ENCODE results near the gene DPT. TPM values are rescaled to one million over a fixed set of nuclear protein-coding genes. Genes with fewer than 3 reads are reported as not detected.

The DPT gene
- total RNA-seq, 5 donors from 2014 or later (not counting 1 experiment from before 2014, with no cell fraction given): not detected

DNA sequence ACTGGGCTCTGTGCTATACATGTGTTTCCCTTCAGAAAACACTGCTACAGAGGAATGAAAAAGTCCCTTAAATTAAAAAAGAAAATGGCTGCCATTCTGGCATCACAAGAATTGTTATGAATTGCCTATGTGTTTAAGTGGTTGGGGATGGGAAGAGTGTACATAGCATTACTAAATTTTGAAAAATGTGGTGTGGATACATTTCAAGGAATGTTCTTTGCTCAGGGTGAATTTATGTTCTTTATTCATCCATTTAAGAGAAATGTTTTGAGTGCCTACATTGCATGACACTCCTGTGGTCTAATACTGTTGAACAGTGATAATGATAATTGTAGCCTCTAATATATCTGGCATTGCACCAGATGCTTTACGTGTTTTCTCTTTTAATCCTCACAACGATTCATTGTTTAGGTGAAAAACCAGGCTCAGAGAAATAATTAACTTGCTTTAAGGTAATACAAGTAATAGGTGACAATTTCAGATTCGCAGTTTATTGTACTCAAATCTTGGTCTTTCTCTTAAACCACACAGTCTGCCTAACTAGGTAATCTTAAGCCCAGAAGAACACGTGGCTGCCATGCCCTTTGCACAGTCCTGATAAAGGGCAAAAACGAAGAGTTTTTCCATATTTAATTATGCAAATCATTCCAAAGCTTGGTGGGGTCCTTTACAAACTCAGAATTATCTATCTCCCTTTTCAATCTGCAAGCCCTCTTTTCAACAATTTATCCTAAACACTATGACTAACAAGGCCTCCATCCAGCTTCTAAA is 31.5 kb downstream of the DPT start:
- Histone ChIP-seq H3K9me3 (no peaks in the 10 kb centered on the region), H3K4me1 (ENCODE audit: control insufficient read depth in 1 of 2, extremely low read depth in 1 of 2, insufficient read depth in 2 of 2, low read length in 2 of 2) (no peaks in the 10 kb centered on the region), H3K27ac (ENCODE audit: low read length) (no peak overlapping the region), H3K36me3 (ENCODE audit: control insufficient read depth in 2 of 2, extremely low read depth in 1 of 2, insufficient read depth in 1 of 2, low read length in 1 of 2) (no peaks in the 10 kb centered on the region), H3K27me3 (replicated peaks in 1 of 2; ENCODE audit: control insufficient read depth in 2 of 2, extremely low read depth in 1 of 2, insufficient read depth in 2 of 2, low read length in 1 of 2) (no peaks in the 10 kb centered on the region), H3K4me3 (ENCODE audit: control insufficient read depth in 1 of 2, extremely low read depth in 1 of 2, low read length in 1 of 2) (no peak overlapping the region)
- no peak for DNase-seq
- Mint-ChIP-seq H3K4me3 (no peak overlapping the region), H3K27ac (no peak overlapping the region), H3K4me1 (no peaks in the 10 kb centered on the region), H3K27me3 (peaks cover 0 to 6% of the 10 kb centered on the region in 2 donors), H3K36me3 (no peaks in the 10 kb centered on the region), H3K9me3 (no peaks in the 10 kb centered on the region)
- no peak for ATAC-seq (replicated peaks in 1 of 4)
- ChIA-PET POLR2A (no interaction called here), CTCF (no interaction called here)
- WGBS (ENCODE audit: insufficient coverage): 87% methylated on average over 4 of the region's 5 CpGs

- no peaks in the 10 kb centered on the region for H3K36me3 ChIP-seq (ENCODE audit: control insufficient read depth in 2 of 2, extremely low read depth in 1 of 2, insufficient read depth in 1 of 2, low read length in 1 of 2)
- Mint-ChIP-seq H3K4me3 (no peak overlapping the region), H3K9me3 (no peaks in the 10 kb centered on the region), H3K4me1 (no peaks in the 10 kb centered on the region), H3K36me3 (no peaks in the 10 kb centered on the region), H3K27ac (no peak overlapping the region), H3K27me3 (no peaks in the 10 kb centered on the region)
- H3K27me3 ChIP-seq (replicated peaks in 1 of 2; ENCODE audit: control insufficient read depth in 2 of 2, extremely low read depth in 1 of 2, insufficient read depth in 2 of 2, low read length in 1 of 2): no peaks in the 10 kb centered on the region
- ChIA-PET CTCF (no interaction called here), POLR2A (no interaction called here)
- no peaks in the 10 kb centered on the region for H3K9me3 ChIP-seq
- WGBS (ENCODE audit: insufficient coverage): 91% methylated on average over 4 of the region's 7 CpGs
- no peaks in the 10 kb centered on the region for H3K4me1 ChIP-seq (ENCODE audit: control insufficient read depth in 1 of 2, extremely low read depth in 1 of 2, insufficient read depth in 2 of 2, low read length in 2 of 2)
- no peak for ATAC-seq (replicated peaks in 1 of 4)
- H3K27ac ChIP-seq (ENCODE audit: low read length): no peak overlapping the region
- H3K4me3 ChIP-seq (ENCODE audit: control insufficient read depth in 1 of 2, extremely low read depth in 1 of 2, low read length in 1 of 2): no peak overlapping the region
- DNase-seq: no peak
Measured at GRCh38 chr1:168696125-168696760, 32.8 kb downstream of the DPT start.

- ChIA-PET CTCF (no interaction called here), POLR2A (no interaction called here)
- Mint-ChIP-seq H3K4me1 (no peaks in the 10 kb centered on the region), H3K36me3 (no peaks in the 10 kb centered on the region), H3K27ac (no peak overlapping the region), H3K4me3 (no peak overlapping the region), H3K27me3 (no peaks in the 10 kb centered on the region), H3K9me3 (no peaks in the 10 kb centered on the region)
- Histone ChIP-seq H3K4me3 (ENCODE audit: control insufficient read depth in 1 of 2, extremely low read depth in 1 of 2, low read length in 1 of 2) (no peak overlapping the region), H3K27me3 (replicated peaks in 1 of 2; ENCODE audit: control insufficient read depth in 2 of 2, extremely low read depth in 1 of 2, insufficient read depth in 2 of 2, low read length in 1 of 2) (no peaks in the 10 kb centered on the region), H3K36me3 (ENCODE audit: control insufficient read depth in 2 of 2, extremely low read depth in 1 of 2, insufficient read depth in 1 of 2, low read length in 1 of 2) (no peaks in the 10 kb centered on the region), H3K9me3 (no peaks in the 10 kb centered on the region), H3K4me1 (ENCODE audit: control insufficient read depth in 1 of 2, extremely low read depth in 1 of 2, insufficient read depth in 2 of 2, low read length in 2 of 2) (no peaks in the 10 kb centered on the region), H3K27ac (ENCODE audit: low read length) (no peak overlapping the region)
- DNase-seq (no peak), ATAC-seq (replicated peaks in 1 of 4) (no peak)
- WGBS (ENCODE audit: insufficient coverage): no CpG with 5 or more reads among the region's 2 CpGs
Measured at GRCh38 chr1:168693872-168694238, 35.2 kb downstream of the DPT start.

DNA sequence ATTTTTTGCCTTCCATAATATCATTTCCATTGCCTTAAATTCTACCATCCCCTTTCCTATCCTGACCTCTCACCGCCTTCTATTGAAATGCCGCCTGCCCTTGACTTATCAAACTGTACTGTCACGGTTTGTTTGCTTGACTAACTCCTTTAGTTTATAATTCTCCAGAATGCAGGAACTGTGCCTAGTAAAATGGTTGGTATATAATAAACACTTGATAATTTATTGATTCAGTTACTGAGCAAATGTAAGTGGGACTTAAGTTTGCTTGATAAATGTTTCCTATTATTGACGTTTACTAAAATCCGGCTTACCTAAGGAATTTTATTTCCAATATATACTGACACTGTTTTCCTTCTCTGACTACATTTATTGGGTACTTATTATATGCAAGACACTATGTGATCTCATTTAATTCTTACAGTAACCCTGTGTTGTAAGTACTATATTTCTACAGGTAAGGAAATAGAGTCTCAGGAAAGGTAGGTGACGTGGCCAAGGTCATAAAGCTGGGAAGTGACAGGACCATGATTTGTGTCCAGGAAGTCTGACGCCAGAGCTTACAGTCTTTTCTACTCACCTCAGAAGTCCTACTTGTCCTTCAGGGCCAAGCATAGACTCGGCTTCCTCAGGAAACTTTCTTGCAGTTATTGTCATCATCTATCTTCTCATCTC is 35.7 kb downstream of the DPT start:
- Mint-ChIP-seq H3K27ac (no peak overlapping the region), H3K27me3 (no peaks in the 10 kb centered on the region), H3K9me3 (no peaks in the 10 kb centered on the region), H3K4me1 (no peaks in the 10 kb centered on the region), H3K4me3 (no peak overlapping the region), H3K36me3 (no peaks in the 10 kb centered on the region)
- H3K9me3 ChIP-seq: no peaks in the 10 kb centered on the region
- H3K27ac ChIP-seq (ENCODE audit: low read length): no peak overlapping the region
- H3K4me3 ChIP-seq (ENCODE audit: control insufficient read depth in 1 of 2, extremely low read depth in 1 of 2, low read length in 1 of 2): no peak overlapping the region
- ChIA-PET POLR2A (no interaction called here), CTCF (no interaction called here)
- no peaks in the 10 kb centered on the region for H3K27me3 ChIP-seq (replicated peaks in 1 of 2; ENCODE audit: control insufficient read depth in 2 of 2, extremely low read depth in 1 of 2, insufficient read depth in 2 of 2, low read length in 1 of 2)
- H3K4me1 ChIP-seq (ENCODE audit: control insufficient read depth in 1 of 2, extremely low read depth in 1 of 2, insufficient read depth in 2 of 2, low read length in 2 of 2): no peaks in the 10 kb centered on the region
- no peaks in the 10 kb centered on the region for H3K36me3 ChIP-seq (ENCODE audit: control insufficient read depth in 2 of 2, extremely low read depth in 1 of 2, insufficient read depth in 1 of 2, low read length in 1 of 2)
- DNase-seq (no peak), ATAC-seq (replicated peaks in 1 of 4) (no peak)
- no CpG with 5 or more reads among the region's 8 CpGs for WGBS (ENCODE audit: insufficient coverage)

- ATAC-seq (replicated peaks in 1 of 4) (no peak), DNase-seq (no peak)
- Mint-ChIP-seq H3K4me3 (no peak overlapping the region), H3K27me3 (peaks cover 0 to under 1% of the 10 kb centered on the region in 2 donors), H3K9me3 (no peaks in the 10 kb centered on the region), H3K36me3 (no peaks in the 10 kb centered on the region), H3K27ac (no peak overlapping the region), H3K4me1 (no peaks in the 10 kb centered on the region)
- ChIA-PET CTCF (no interaction called here), POLR2A (no interaction called here)
- Histone ChIP-seq H3K4me1 (ENCODE audit: control insufficient read depth in 1 of 2, extremely low read depth in 1 of 2, insufficient read depth in 2 of 2, low read length in 2 of 2) (no peaks in the 10 kb centered on the region), H3K27me3 (replicated peaks in 1 of 2; ENCODE audit: control insufficient read depth in 2 of 2, extremely low read depth in 1 of 2, insufficient read depth in 2 of 2, low read length in 1 of 2) (no peaks in the 10 kb centered on the region), H3K4me3 (ENCODE audit: control insufficient read depth in 1 of 2, extremely low read depth in 1 of 2, low read length in 1 of 2) (no peak overlapping the region), H3K9me3 (no peaks in the 10 kb centered on the region), H3K27ac (ENCODE audit: low read length) (no peak overlapping the region), H3K36me3 (ENCODE audit: control insufficient read depth in 2 of 2, extremely low read depth in 1 of 2, insufficient read depth in 1 of 2, low read length in 1 of 2) (no peaks in the 10 kb centered on the region)
- 94% methylated on average over 2 of the region's 3 CpGs for WGBS (ENCODE audit: insufficient coverage)
Measured at GRCh38 chr1:168692472-168692871, 36.5 kb downstream of the DPT start.

DNA sequence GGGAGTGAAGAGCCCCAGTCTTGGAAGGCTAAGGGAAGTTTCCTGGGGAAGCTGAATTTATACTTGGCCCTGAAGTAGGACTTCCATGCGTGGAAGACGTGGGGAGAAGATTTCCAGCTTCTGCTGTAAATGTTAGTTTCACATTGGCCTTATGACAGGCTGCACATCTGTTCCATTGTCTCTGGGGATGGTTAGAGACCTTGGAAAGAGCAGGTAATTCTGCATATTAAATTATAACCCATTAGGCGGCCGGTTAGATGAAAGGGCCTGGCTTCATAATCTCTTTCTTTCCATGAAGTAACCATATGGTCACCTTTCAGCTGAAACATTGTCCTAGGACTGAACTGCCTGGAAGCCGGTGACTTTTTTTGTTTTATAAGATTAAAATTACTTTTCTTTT is 37.5 kb downstream of the DPT start:
- Mint-ChIP-seq H3K4me3 (no peak overlapping the region), H3K27me3 (peaks cover 8 to 9% of the 10 kb centered on the region in 2 donors), H3K4me1 (no peaks in the 10 kb centered on the region), H3K27ac (no peak overlapping the region), H3K36me3 (no peaks in the 10 kb centered on the region), H3K9me3 (no peaks in the 10 kb centered on the region)
- ChIA-PET CTCF (no interaction called here), POLR2A (interaction anchor here in 1 of 2 donors (0.7 kb wide), 1 partner anchor 10 kb away, joined by 3 read pairs; no protein-coding TSS in a partner anchor)
- no CpG with 5 or more reads among the region's 5 CpGs for WGBS (ENCODE audit: insufficient coverage)
- no peak overlapping the region for H3K4me3 ChIP-seq (ENCODE audit: control insufficient read depth in 1 of 2, extremely low read depth in 1 of 2, low read length in 1 of 2)
- ATAC-seq (replicated peaks in 1 of 4): no peak
- H3K27ac ChIP-seq (ENCODE audit: low read length): no peak overlapping the region
- no peaks in the 10 kb centered on the region for H3K9me3 ChIP-seq
- DNase-seq: no peak
- H3K36me3 ChIP-seq (ENCODE audit: control insufficient read depth in 2 of 2, extremely low read depth in 1 of 2, insufficient read depth in 1 of 2, low read length in 1 of 2): no peaks in the 10 kb centered on the region
- H3K27me3 ChIP-seq (replicated peaks in 1 of 2; ENCODE audit: control insufficient read depth in 2 of 2, extremely low read depth in 1 of 2, insufficient read depth in 2 of 2, low read length in 1 of 2): no peaks in the 10 kb centered on the region
- H3K4me1 ChIP-seq (ENCODE audit: control insufficient read depth in 1 of 2, extremely low read depth in 1 of 2, insufficient read depth in 2 of 2, low read length in 2 of 2): no peaks in the 10 kb centered on the region

Measured in T-cell (primary cell).